ENCODE data around the gene LRRC34.
A peak's percentile ranks its signal among the peaks of the same experiment; 100 is the strongest.

DNA sequence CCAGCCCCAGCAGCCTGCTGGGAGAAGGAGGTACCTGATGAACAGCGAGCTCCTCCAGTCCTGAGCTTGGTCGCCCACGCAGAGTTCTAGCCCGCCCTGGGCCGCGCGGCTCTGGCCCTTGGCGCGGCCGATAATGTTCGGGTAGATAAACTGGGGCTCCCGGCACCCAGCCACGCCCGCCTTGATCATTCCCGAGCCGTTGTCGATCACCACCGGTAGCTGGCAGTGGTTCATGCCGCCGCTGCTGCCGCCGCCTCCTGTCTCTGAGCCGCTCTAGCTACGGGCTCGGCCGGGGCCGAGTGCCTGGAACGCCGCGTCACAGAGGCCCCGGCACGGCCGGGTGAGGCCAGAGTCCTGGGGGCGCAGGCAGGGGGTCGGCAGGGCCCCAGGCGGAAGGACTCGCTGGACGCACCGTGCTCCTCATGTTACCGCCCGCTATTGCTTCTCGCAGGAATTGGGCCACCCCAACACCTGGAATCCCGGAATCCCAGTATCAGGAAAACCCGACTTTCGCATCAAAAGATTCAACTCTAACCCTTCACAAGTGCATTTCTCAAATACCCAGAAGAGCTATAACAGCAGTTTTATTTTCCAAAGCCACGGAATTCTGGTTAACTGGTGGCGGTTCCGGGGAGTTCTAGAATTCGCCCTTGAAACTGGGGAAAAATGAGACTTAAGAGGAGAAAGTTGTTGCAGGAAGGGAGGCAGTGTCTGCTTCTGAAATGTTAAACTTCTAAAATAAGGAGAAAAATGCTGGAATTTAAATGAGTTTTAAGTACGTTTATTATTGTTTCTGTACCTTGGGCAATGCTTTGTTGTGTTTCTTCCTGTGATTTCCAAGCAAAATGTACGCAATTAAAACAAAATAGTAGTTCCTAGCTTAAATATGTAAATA lies 43.2 kb downstream of the LRRC34 start, which contains the start of gene ACTRT3:
- TF ChIP-seq CTCF (optimal IDR thresholded peaks at IDR 0.05 in 1 of 3, IDR thresholded peaks at IDR 0.05 in 1 of 3, conservative IDR thresholded peaks at IDR 0.05 in 1 of 3; ENCODE audit: extremely low read depth in 1 of 3, insufficient read depth in 2 of 3, low read length in 3 of 3) (peak in 2 of 3 experiments; percentile 24 to 26), EZH2 (IDR thresholded peaks at IDR 0.05; ENCODE audit: low read length) (no peak)
